Esophagus squamous epithelium (tissue), 5 donors: ENCODE data around the gene POMT2. TPM values are rescaled to one million over a fixed set of nuclear protein-coding genes. Genes with fewer than 3 reads are reported as not detected.

Source experiments
- DNase-seq: peaks from one replicate; lab custom pipeline; 2025; lab: John Stamatoyannopoulos, UW
- H3K27ac ChIP-seq, 4 donors: fragments of 200-600 bp; sonication (generic); one replicate each; pipeline ENCODE4 v1.5.1; 2016 to 2019; ENCODE audit warnings: mild to moderate bottlenecking in 1 of 4
- H3K27me3 ChIP-seq, 4 donors: fragments of 200-600 bp; sonication (generic); 1 replicate in 3 of 4; 2 replicates in 1 of 4; pipeline versions ENCODE4 v1.5.1 to v1.6.0; 2017 to 2021; ENCODE audit warnings: antibody characterized with exemption in 1 of 4
- H3K36me3 ChIP-seq, 3 donors: fragments of 200-600 bp; sonication (generic); one replicate each; pipeline ENCODE4 v1.5.1; 2016 to 2019
- H3K4me1 ChIP-seq, 3 donors: fragments of 200-600 bp; sonication (generic); one replicate each; pipeline ENCODE4 v1.5.1; 2017 to 2019
- H3K4me3 ChIP-seq, 4 donors: fragments of 200-600 bp; sonication (generic); 1 replicate in 3 of 4; 2 replicates in 1 of 4; pipeline ENCODE4 v1.5.1; 2016 to 2019; ENCODE audit warnings: mild to moderate bottlenecking in 2 of 4, moderate library complexity in 1 of 4
- H3K9me3 ChIP-seq, 3 donors: fragments of 200-600 bp; sonication (generic); one replicate each; pipeline ENCODE4 v1.5.1; 2016 to 2019
- CTCF ChIP-seq, 6 experiments: fragments of 450-650 bp in 4 of 6; fragments of 200-600 bp in 2 of 6; sonication (generic) in 2 of 6; IDR thresholded peaks; one replicate each; pipeline ENCODE4 v1.5.1; 2016 to 2019; ENCODE audit warnings: antibody characterized with exemption in 6 of 6, mild to moderate bottlenecking in 4 of 6, moderate library complexity in 4 of 6
- POLR2A ChIP-seq, 4 donors: fragments of 450-650 bp; IDR thresholded peaks; one replicate each; pipeline ENCODE4 v1.6.1; 2017; ENCODE audit warnings: antibody characterized with exemption in 4 of 4, mild to moderate bottlenecking in 4 of 4, moderate library complexity in 3 of 4
- WGBS, 2 donors: methylation state at CpG; one replicate each; pipeline ENCODE4 v1.1.5; 2018; 5-methylcytosine and 5-hydroxymethylcytosine counted together
- intact Hi-C: fragments of 100-400 bp; cut with DNase I; formaldehyde crosslinking; loops from one replicate; pipeline ENCODE4 v1.15.0; 2022
- total RNA-seq, 4 donors: library from RNA; depleted of rRNA; stranded (reverse); fragments of >200 nt; gene quantifications; one replicate each; pipeline ENCODE4 v1.1.0, GENCODE V29; 2016
- donor health status: DM: yes; HTN: yes; CAD: no.

POMT2 gene
- total RNA-seq, 4 donors from 2014 or later, result 7.3 to 16.0 (median 8.4) TPM

- 80 to 90% methylated on average over 1 to 3 of the region's 3 CpGs for WGBS, 2 donors
- TF ChIP-seq POLR2A (IDR thresholded peaks at IDR 0.05) (no peak), CTCF (IDR thresholded peaks at IDR 0.05) (no peak)
- Histone ChIP-seq H3K36me3 (no peaks in the 10 kb centered on the region), H3K4me1 (peaks cover 4 to 10% (median 5%) of the 10 kb centered on the region in 3 donors), H3K27me3 (no peaks in the 10 kb centered on the region), H3K9me3 (no peaks in the 10 kb centered on the region), H3K27ac (no peak overlapping the region), H3K4me3 (no peak overlapping the region)
- intact Hi-C loops, result no loop called here
- DNase-seq, result no peak
Measured at GRCh38 chr14:77325746-77326094, 5.0 kb upstream of the POMT2 start.

GRCh38 chr14:77324816-77325745 lies 4.4 kb upstream of the POMT2 start:
- Histone ChIP-seq H3K27me3 (no peaks in the 10 kb centered on the region), H3K9me3 (no peaks in the 10 kb centered on the region), H3K4me1 (peaks cover 4 to 12% (median 5%) of the 10 kb centered on the region in 3 donors), H3K27ac (no peak overlapping the region), H3K4me3 (no peak overlapping the region), H3K36me3 (no peaks in the 10 kb centered on the region)
- no peak for TF ChIP-seq CTCF (IDR thresholded peaks at IDR 0.05)
- TF ChIP-seq POLR2A (IDR thresholded peaks at IDR 0.05), result no peak
- intact Hi-C loops, result no loop called here
- no peak for DNase-seq
- WGBS, 2 donors, result 75 to 83% methylated on average over 6 to 11 of the region's 11 CpGs

- intact Hi-C loops, result no loop called here
- Histone ChIP-seq H3K9me3 (no peaks in the 10 kb centered on the region), H3K4me3 (no peak overlapping the region), H3K27ac (no peak overlapping the region), H3K4me1 (peaks cover 5 to 20% (median 10%) of the 10 kb centered on the region in 3 donors), H3K36me3 (no peaks in the 10 kb centered on the region), H3K27me3 (no peaks in the 10 kb centered on the region)
- TF ChIP-seq POLR2A (IDR thresholded peaks at IDR 0.05) (no peak), CTCF (IDR thresholded peaks at IDR 0.05) (no peak)
- DNase-seq, result no peak
- WGBS, 2 donors, result 83 to 100% methylated on average over 1 of the region's 3 CpGs
Measured at GRCh38 chr14:77324289-77324688, 3.6 kb upstream of the POMT2 start.

- Histone ChIP-seq H3K4me1 (peaks cover 5 to 24% (median 11%) of the 10 kb centered on the region in 3 donors), H3K27me3 (no peaks in the 10 kb centered on the region), H3K9me3 (no peaks in the 10 kb centered on the region), H3K36me3 (no peaks in the 10 kb centered on the region), H3K4me3 (no peak overlapping the region), H3K27ac (no peak overlapping the region)
- TF ChIP-seq CTCF (IDR thresholded peaks at IDR 0.05), result no peak
- no peak for TF ChIP-seq POLR2A (IDR thresholded peaks at IDR 0.05)
- no peak for DNase-seq
- WGBS, 2 donors, result 94 to 98% methylated on average over 4 of the region's 4 CpGs
- intact Hi-C loops, result no loop called here
Measured at GRCh38 chr14:77323571-77323970, 2.9 kb upstream of the POMT2 start.

- Histone ChIP-seq H3K4me3 (no peak overlapping the region), H3K36me3 (no peaks in the 10 kb centered on the region), H3K4me1 (peaks cover 5 to 24% (median 11%) of the 10 kb centered on the region in 3 donors), H3K27ac (no peak overlapping the region), H3K9me3 (no peaks in the 10 kb centered on the region), H3K27me3 (no peaks in the 10 kb centered on the region)
- DNase-seq, result no peak
- 92 to 95% methylated on average over 5 of the region's 5 CpGs for WGBS, 2 donors
- TF ChIP-seq POLR2A (IDR thresholded peaks at IDR 0.05) (no peak), CTCF (IDR thresholded peaks at IDR 0.05) (no peak)
- intact Hi-C loops, result no loop called here
Measured at GRCh38 chr14:77322951-77323350, 2.3 kb upstream of the POMT2 start.
